Measurements from ENCODE around the gene PNMA6E.

PNMA6E gene

DNA sequence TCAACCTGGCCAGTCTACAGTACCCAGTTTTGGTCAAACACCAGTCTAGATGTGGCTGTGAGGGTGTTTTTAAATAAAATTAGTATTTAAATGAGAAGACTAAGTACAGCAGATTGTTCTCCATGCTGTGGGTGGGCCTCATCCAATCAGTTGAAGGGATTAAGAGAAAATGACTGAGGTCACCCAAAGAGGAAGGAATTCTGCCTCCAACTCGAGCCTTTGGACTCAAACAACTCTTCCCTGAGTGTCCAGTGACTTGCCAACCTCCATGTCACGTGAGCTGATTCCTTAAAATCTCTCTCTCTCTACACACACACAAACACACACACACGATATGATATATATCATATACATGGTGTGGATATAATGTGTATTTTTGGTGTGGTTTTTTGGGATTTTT is 34.7 kb upstream of the PNMA6E start:
- DNase-seq: no peak
- Histone ChIP-seq H3K27me3 (replicated peaks; ENCODE audit: insufficient read depth, low read length) (no peaks in the 10 kb centered on the region), H3K9me3 (replicated peaks; ENCODE audit: insufficient read depth, low read length) (no peaks in the 10 kb centered on the region)

DNA sequence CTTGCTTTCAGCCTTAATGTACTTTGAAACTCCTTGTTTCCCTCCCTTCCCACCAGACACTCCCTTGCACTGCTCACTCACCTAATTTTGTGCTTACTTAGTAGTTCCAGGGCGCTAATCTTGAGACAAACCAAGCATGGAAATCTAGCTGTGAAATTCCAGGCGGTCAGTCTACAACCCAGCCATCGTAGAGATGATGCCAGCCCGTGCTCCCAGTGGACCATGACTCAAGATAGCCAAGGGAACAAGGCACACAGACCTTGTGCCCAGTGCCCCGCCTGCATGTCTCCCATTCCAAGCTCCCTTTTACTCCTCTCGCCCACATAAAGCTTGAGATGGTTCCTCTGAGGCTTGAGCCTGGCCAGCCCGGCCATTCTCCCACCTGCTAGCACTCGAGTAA is 33.7 kb upstream of the PNMA6E start:
- H3K27me3 ChIP-seq (replicated peaks; ENCODE audit: insufficient read depth, low read length): no peaks in the 10 kb centered on the region
- no peak overlapping the region for H3K27ac ChIP-seq (ENCODE audit: low read length)
- no peaks in the 10 kb centered on the region for H3K79me2 ChIP-seq (ENCODE audit: low read length)
- no peaks in the 10 kb centered on the region for H3K36me3 ChIP-seq (replicated peaks; ENCODE audit: insufficient read depth, low read length)
- H3K9ac ChIP-seq (ENCODE audit: low read length): no peak overlapping the region
- H4K20me1 ChIP-seq (ENCODE audit: insufficient read depth, low read length): no peaks in the 10 kb centered on the region
- no peak overlapping the region for H3K4me3 ChIP-seq (ENCODE audit: low read length)
- no peaks in the 10 kb centered on the region for H3K9me3 ChIP-seq (replicated peaks; ENCODE audit: insufficient read depth, low read length)
- no peak overlapping the region for H2AFZ ChIP-seq (ENCODE audit: low read length)
- no peak for DNase-seq
- no peak overlapping the region for H3K4me2 ChIP-seq (ENCODE audit: low read depth, low read length)
- H3F3A ChIP-seq (ENCODE audit: insufficient read depth, low read length): no peaks in the 10 kb centered on the region
- no peaks in the 10 kb centered on the region for H3K9me2 ChIP-seq (replicated peaks; ENCODE audit: insufficient read depth, low read length)
- H3K4me1 ChIP-seq (ENCODE audit: low read length): no peaks in the 10 kb centered on the region
- TF ChIP-seq, protein P1, sequence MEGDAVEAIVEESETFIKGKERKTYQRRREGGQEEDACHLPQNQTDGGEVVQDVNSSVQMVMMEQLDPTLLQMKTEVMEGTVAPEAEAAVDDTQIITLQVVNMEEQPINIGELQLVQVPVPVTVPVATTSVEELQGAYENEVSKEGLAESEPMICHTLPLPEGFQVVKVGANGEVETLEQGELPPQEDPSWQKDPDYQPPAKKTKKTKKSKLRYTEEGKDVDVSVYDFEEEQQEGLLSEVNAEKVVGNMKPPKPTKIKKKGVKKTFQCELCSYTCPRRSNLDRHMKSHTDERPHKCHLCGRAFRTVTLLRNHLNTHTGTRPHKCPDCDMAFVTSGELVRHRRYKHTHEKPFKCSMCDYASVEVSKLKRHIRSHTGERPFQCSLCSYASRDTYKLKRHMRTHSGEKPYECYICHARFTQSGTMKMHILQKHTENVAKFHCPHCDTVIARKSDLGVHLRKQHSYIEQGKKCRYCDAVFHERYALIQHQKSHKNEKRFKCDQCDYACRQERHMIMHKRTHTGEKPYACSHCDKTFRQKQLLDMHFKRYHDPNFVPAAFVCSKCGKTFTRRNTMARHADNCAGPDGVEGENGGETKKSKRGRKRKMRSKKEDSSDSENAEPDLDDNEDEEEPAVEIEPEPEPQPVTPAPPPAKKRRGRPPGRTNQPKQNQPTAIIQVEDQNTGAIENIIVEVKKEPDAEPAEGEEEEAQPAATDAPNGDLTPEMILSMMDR (IDR thresholded peaks at IDR 0.05; ENCODE audit: low read length): no peak
- TF ChIP-seq EZH2phosphoT487 (IDR thresholded peaks at IDR 0.05; ENCODE audit: low read length): no peak
- TF ChIP-seq EZH2 (optimal IDR thresholded peaks at IDR 0.05; ENCODE audit: low read depth, low read length): no peak

More for the DNA sequence above, 34.7 kb upstream of the PNMA6E start:
- H2AFZ ChIP-seq (ENCODE audit: low read length): no peak overlapping the region
- H3K4me2 ChIP-seq (ENCODE audit: low read depth, low read length): no peak overlapping the region
- no peak for TF ChIP-seq EZH2 (optimal IDR thresholded peaks at IDR 0.05; ENCODE audit: low read depth, low read length)
- TF ChIP-seq, protein P1 (IDR thresholded peaks at IDR 0.05; ENCODE audit: low read length): no peak
- TF ChIP-seq EZH2phosphoT487 (IDR thresholded peaks at IDR 0.05; ENCODE audit: low read length): no peak
- H3K27ac ChIP-seq (ENCODE audit: low read length): no peak overlapping the region
- H3K9ac ChIP-seq (ENCODE audit: low read length): no peak overlapping the region
- no peaks in the 10 kb centered on the region for H3K79me2 ChIP-seq (ENCODE audit: low read length)
- H4K20me1 ChIP-seq (ENCODE audit: insufficient read depth, low read length): no peaks in the 10 kb centered on the region
- no peak overlapping the region for H3K4me3 ChIP-seq (ENCODE audit: low read length)
- H3K36me3 ChIP-seq (replicated peaks; ENCODE audit: insufficient read depth, low read length): no peaks in the 10 kb centered on the region
- H3F3A ChIP-seq (ENCODE audit: insufficient read depth, low read length): no peaks in the 10 kb centered on the region
- H3K4me1 ChIP-seq (ENCODE audit: low read length): no peaks in the 10 kb centered on the region
- H3K9me2 ChIP-seq (replicated peaks; ENCODE audit: insufficient read depth, low read length): no peaks in the 10 kb centered on the region

DNA sequence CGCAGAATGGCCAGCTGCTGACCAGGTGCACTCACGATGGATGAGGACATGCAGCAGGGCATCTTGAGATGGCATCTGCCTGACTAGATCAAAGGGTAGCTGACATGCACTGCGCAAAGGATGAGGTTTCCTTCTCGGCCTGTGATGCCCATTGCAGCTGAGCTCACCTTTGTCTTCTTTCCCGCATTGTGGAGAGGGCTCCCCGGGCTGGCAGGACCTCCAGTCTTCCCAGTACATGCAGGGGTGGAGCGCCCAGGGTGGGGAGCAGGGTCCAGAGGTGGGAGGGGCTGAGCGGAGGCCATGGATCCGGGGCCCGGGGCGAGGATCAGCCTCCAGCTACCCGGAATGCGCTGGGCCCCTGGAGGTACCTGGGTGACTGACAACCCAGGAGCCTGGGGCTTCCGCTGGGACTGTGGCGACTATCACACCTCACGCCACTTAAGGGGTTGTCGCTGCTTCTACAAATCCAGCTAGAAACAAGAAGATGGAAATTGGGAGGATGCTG is 32.7 kb upstream of the PNMA6E start:
- H3K36me3 ChIP-seq (replicated peaks; ENCODE audit: insufficient read depth, low read length): no peaks in the 10 kb centered on the region
- H3K4me3 ChIP-seq (ENCODE audit: low read length): no peak overlapping the region
- no peaks in the 10 kb centered on the region for H3K9me3 ChIP-seq (replicated peaks; ENCODE audit: insufficient read depth, low read length)
- DNase-seq: no peak
- no peaks in the 10 kb centered on the region for H3K27me3 ChIP-seq (replicated peaks; ENCODE audit: insufficient read depth, low read length)
- TF ChIP-seq, protein P1 (IDR thresholded peaks at IDR 0.05; ENCODE audit: low read length): no peak
- TF ChIP-seq EZH2phosphoT487 (IDR thresholded peaks at IDR 0.05; ENCODE audit: low read length) (no peak), EZH2 (optimal IDR thresholded peaks at IDR 0.05; ENCODE audit: low read depth, low read length) (no peak)
- no peaks in the 10 kb centered on the region for H4K20me1 ChIP-seq (ENCODE audit: insufficient read depth, low read length)
- no peaks in the 10 kb centered on the region for H3K9me2 ChIP-seq (replicated peaks; ENCODE audit: insufficient read depth, low read length)
- no peaks in the 10 kb centered on the region for H3K4me1 ChIP-seq (ENCODE audit: low read length)
- no peak overlapping the region for H2AFZ ChIP-seq (ENCODE audit: low read length)
- H3K4me2 ChIP-seq (ENCODE audit: low read depth, low read length): no peak overlapping the region
- no peak overlapping the region for H3K9ac ChIP-seq (ENCODE audit: low read length)
- no peak overlapping the region for H3K27ac ChIP-seq (ENCODE audit: low read length)
- H3K79me2 ChIP-seq (ENCODE audit: low read length): no peaks in the 10 kb centered on the region
- no peaks in the 10 kb centered on the region for H3F3A ChIP-seq (ENCODE audit: insufficient read depth, low read length)

All from MM.1S (cell line).